ENCODE measurements around the gene CSDE1.

Gene CSDE1

DNA sequence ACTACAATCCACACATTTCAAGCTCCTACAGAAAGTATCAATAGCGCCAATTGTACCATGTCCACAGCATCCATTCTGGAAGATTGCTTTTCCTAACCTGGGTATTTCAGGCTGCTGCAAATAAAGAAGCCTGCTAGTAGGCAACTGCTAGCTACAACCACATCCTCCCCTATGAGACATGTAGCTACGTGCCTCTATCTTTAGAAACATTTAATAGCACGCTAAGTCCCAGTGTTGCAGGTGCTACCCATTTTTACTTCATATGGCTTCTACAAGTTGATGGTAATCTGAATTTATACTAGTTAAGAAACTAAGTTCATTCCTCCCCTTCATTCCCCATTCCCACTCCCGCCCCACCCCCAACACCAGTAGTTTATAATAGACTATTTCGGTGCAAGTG lies 55.0 kb downstream of the CSDE1 start:
- peak overlapping the region; percentile 38 for H3K4me3 ChIP-seq (ENCODE audit: low read length)
- H3K9me3 ChIP-seq (ENCODE audit: control insufficient read depth, insufficient read depth, low read length): no peaks in the 10 kb centered on the region
- H4K20me1 ChIP-seq (ENCODE audit: control insufficient read depth, insufficient read depth, low read depth, low read length): no peaks in the 10 kb centered on the region
- H3K36me3 ChIP-seq (ENCODE audit: control insufficient read depth, low read length): peaks cover 20% of the 10 kb centered on the region
- TF ChIP-seq CTCF (IDR thresholded peaks at IDR 0.05; ENCODE audit: low read depth, low read length, poor library complexity, severe bottlenecking) (no peak), EZH2phosphoT487 (IDR thresholded peaks at IDR 0.05; ENCODE audit: borderline replicate concordance, low read length) (no peak)
- H3K4me1 ChIP-seq (ENCODE audit: control insufficient read depth, low read length): peaks cover 51% of the 10 kb centered on the region
- no peaks in the 10 kb centered on the region for H3K79me2 ChIP-seq (ENCODE audit: control insufficient read depth, low read length)
- 0 out of 2 replicates have a peak, but pooled peaks cover 3% of the 10 kb centered on the region for H3K27me3 ChIP-seq (ENCODE audit: control insufficient read depth, low read length)
- peak overlapping the region; percentile 45 for H3K4me2 ChIP-seq (ENCODE audit: low read length)
- H3K27ac ChIP-seq (ENCODE audit: low read depth, low read length): peak overlapping the region; percentile 50
- H3F3A ChIP-seq (ENCODE audit: control insufficient read depth, insufficient read depth): peaks cover 15% of the 10 kb centered on the region
- no peaks in the 10 kb centered on the region for H3K9me2 ChIP-seq (replicated peaks; ENCODE audit: control insufficient read depth, low read length)

DNA sequence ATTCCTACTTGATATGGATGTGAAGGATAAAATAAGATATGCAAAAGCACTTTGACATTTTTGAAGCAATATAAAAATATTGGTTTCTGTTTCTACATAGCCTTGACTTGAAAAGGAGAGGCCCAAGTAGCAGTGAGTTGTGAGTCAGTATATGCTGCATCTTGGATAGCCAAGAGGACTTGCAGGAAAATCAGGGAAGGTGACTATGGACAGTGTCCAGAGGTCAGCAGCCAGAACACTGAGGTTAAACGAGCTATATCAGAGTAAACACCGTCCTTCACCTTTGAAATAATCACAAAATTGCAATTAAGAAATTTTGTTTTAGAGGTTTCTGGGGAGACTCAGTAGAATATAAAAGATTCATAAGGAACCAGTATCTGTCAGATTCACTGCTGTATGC lies 55.9 kb downstream of the CSDE1 start:
- Histone ChIP-seq H3K4me3 (ENCODE audit: low read length) (no peak overlapping the region; the same call in 1 of the 2 replicates), H3K36me3 (ENCODE audit: control insufficient read depth, low read length) (peaks cover 12% of the 10 kb centered on the region), H3K9me2 (replicated peaks; ENCODE audit: control insufficient read depth, low read length) (no peaks in the 10 kb centered on the region), H4K20me1 (ENCODE audit: control insufficient read depth, insufficient read depth, low read depth, low read length) (no peaks in the 10 kb centered on the region), H3K4me1 (ENCODE audit: control insufficient read depth, low read length) (peaks cover 51% of the 10 kb centered on the region), H3F3A (ENCODE audit: control insufficient read depth, insufficient read depth) (peaks cover 15% of the 10 kb centered on the region), H3K9me3 (ENCODE audit: control insufficient read depth, insufficient read depth, low read length) (no peaks in the 10 kb centered on the region), H3K27ac (ENCODE audit: low read depth, low read length) (no peak overlapping the region), H3K27me3 (ENCODE audit: control insufficient read depth, low read length) (peaks cover 3% of the 10 kb centered on the region; the same call in 1 of the 2 replicates), H3K79me2 (ENCODE audit: control insufficient read depth, low read length) (no peaks in the 10 kb centered on the region), H3K4me2 (ENCODE audit: low read length) (peak overlapping the region; percentile 45)
- TF ChIP-seq EZH2phosphoT487 (IDR thresholded peaks at IDR 0.05; ENCODE audit: borderline replicate concordance, low read length) (no peak), CTCF (IDR thresholded peaks at IDR 0.05; ENCODE audit: low read depth, low read length, poor library complexity, severe bottlenecking) (no peak)

DNA sequence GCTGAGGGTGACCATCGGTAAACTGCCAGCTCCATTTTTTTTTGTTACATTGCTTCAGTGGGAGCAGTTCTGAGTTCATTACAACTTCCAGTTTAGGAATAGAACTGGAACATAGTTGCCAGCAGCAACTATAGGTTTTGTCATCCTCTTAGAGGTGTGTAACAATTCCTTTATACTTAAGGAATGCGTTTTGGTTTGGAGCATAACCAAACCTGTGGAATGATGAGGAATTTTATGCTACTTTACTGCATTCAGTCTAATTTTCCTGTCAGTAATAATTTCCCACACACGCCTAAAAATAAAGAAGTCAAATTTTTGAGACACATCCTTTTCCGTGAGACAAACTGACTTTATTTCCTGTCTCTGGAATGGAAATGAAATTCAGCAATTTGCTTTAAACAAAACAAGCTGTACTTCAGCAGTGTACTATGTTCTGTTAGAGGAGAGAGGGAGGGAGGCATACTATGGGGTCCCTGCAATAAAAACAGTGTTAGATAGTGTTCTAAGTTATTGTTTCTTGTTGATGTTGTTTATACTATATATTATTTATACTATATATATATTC lies 57.7 kb downstream of the CSDE1 start:
- no peak overlapping the region; the same call in 1 of the 2 replicates for H3K4me3 ChIP-seq (ENCODE audit: low read length)
- TF ChIP-seq EZH2phosphoT487 (IDR thresholded peaks at IDR 0.05; ENCODE audit: borderline replicate concordance, low read length): no peak
- TF ChIP-seq CTCF (IDR thresholded peaks at IDR 0.05; ENCODE audit: low read depth, low read length, poor library complexity, severe bottlenecking): no peak
- no peaks in the 10 kb centered on the region for H3K36me3 ChIP-seq (ENCODE audit: control insufficient read depth, low read length)
- no peak overlapping the region for H3K27ac ChIP-seq (ENCODE audit: low read depth, low read length)
- no peaks in the 10 kb centered on the region for H3K9me2 ChIP-seq (replicated peaks; ENCODE audit: control insufficient read depth, low read length)
- H3K27me3 ChIP-seq (ENCODE audit: control insufficient read depth, low read length): peaks cover 3% of the 10 kb centered on the region; the same call in 1 of the 2 replicates
- peaks cover 51% of the 10 kb centered on the region for H3K4me1 ChIP-seq (ENCODE audit: control insufficient read depth, low read length)
- H4K20me1 ChIP-seq (ENCODE audit: control insufficient read depth, insufficient read depth, low read depth, low read length): no peaks in the 10 kb centered on the region
- H3K9me3 ChIP-seq (ENCODE audit: control insufficient read depth, insufficient read depth, low read length): no peaks in the 10 kb centered on the region
- H3F3A ChIP-seq (ENCODE audit: control insufficient read depth, insufficient read depth): peaks cover 11% of the 10 kb centered on the region
- H3K79me2 ChIP-seq (ENCODE audit: control insufficient read depth, low read length): no peaks in the 10 kb centered on the region
- peak overlapping the region; percentile 45 for H3K4me2 ChIP-seq (ENCODE audit: low read length)
